Activated T-helper 1 cell treated with anti-CD3 and anti-CD28 coated beads, Interleukin-12 subunit alpha, Interleukin-12 subunit beta, Interleukin-2, Interleukin-4 antibody, amounts not matched to agents 30 ng/mL and 10 ng/mL and 1 ng/mL, durations not matched to agents 14 hours and 24 hours and 36 hours (primary cell): ENCODE measurements around the gene PTPN20. TPM values are rescaled to one million over a fixed set of nuclear protein-coding genes. Genes with fewer than 3 reads are reported as not detected.

Experiments used
- DNase-seq: peaks from one replicate; pipeline ENCODE4 v3.0.0; 2021; ENCODE audit warnings: low spot score
- H3K27ac Mint-ChIP-seq: one replicate; pipeline ENCODE4 v1.8.0; 2021; ENCODE audit warnings: mild to moderate bottlenecking, mixed read lengths
- H3K27me3 Mint-ChIP-seq: one replicate; pipeline ENCODE4 v1.8.0; 2022; ENCODE audit warnings: mild to moderate bottlenecking, moderate library complexity, mixed read lengths; ENCODE audit not compliant: insufficient read depth
- H3K36me3 Mint-ChIP-seq: one replicate; pipeline ENCODE4 v1.8.0; 2021; ENCODE audit warnings: low read depth, mixed read lengths
- H3K4me1 Mint-ChIP-seq: one replicate; pipeline ENCODE4 v1.8.0; 2021; ENCODE audit warnings: low read depth, mixed read lengths
- H3K4me3 Mint-ChIP-seq: one replicate; pipeline ENCODE4 v1.8.0; 2021; ENCODE audit warnings: mild to moderate bottlenecking, moderate library complexity, mixed read lengths
- H3K9me3 Mint-ChIP-seq: one replicate; pipeline ENCODE4 v1.8.0; 2021; ENCODE audit warnings: mixed read lengths
- intact Hi-C: fragments of 100-400 bp; cut with micrococcal nuclease; formaldehyde crosslinking; loops from one replicate; pipeline ENCODE4 v1.15.1; 2024
- total RNA-seq: library from RNA; stranded (reverse); gene quantifications from 2 replicates; pipeline ENCODE4 v1.2.3, GENCODE V29; 2022

The PTPN20 gene
- total RNA-seq, 1 donor from 2014 or later = 0.21 TPM

- no peaks in the 10 kb centered on the region for H3K4me1 Mint-ChIP-seq
- intact Hi-C loops = no loop called here
- H3K36me3 Mint-ChIP-seq = no peaks in the 10 kb centered on the region
- no peak for DNase-seq
- no peak overlapping the region for H3K4me3 Mint-ChIP-seq
- H3K27ac Mint-ChIP-seq = no peak overlapping the region
- no peaks in the 10 kb centered on the region for H3K9me3 Mint-ChIP-seq
- H3K27me3 Mint-ChIP-seq = peaks cover 2% of the 10 kb centered on the region
These were observed 116.0 kb downstream of the PTPN20 start for GRCh38 chr10:47027108-47027783.

- intact Hi-C loops = no loop called here
These were observed 116.6 kb downstream of the PTPN20 start for GRCh38 chr10:47027784-47028260.

GRCh38 chr10:47028466-47028865 is 117.2 kb downstream of the PTPN20 start:
- Mint-ChIP-seq H3K27ac (no peak overlapping the region), H3K4me1 (no peaks in the 10 kb centered on the region), H3K9me3 (no peaks in the 10 kb centered on the region), H3K27me3 (peaks cover 2% of the 10 kb centered on the region), H3K36me3 (no peaks in the 10 kb centered on the region), H3K4me3 (no peak overlapping the region)
- no peak for DNase-seq
- intact Hi-C loops = no loop called here

More at GRCh38 chr10:47027784-47028260, 116.6 kb downstream of the PTPN20 start:
- Mint-ChIP-seq H3K36me3 (no peaks in the 10 kb centered on the region), H3K4me1 (no peaks in the 10 kb centered on the region), H3K27ac (no peak overlapping the region), H3K27me3 (peaks cover 2% of the 10 kb centered on the region), H3K9me3 (no peaks in the 10 kb centered on the region), H3K4me3 (no peak overlapping the region)
- no peak for DNase-seq

- Mint-ChIP-seq H3K9me3 (no peaks in the 10 kb centered on the region), H3K36me3 (no peaks in the 10 kb centered on the region), H3K4me1 (no peaks in the 10 kb centered on the region), H3K4me3 (no peak overlapping the region), H3K27me3 (peaks cover 2% of the 10 kb centered on the region), H3K27ac (no peak overlapping the region)
- intact Hi-C loops = no loop called here
- DNase-seq = no peak
These were observed 118.2 kb downstream of the PTPN20 start for GRCh38 chr10:47029181-47030009.

GRCh38 chr10:47030191-47030703 is 119.0 kb downstream of the PTPN20 start:
- no peak for DNase-seq
- Mint-ChIP-seq H3K4me1 (no peaks in the 10 kb centered on the region), H3K27me3 (peaks cover 2% of the 10 kb centered on the region), H3K9me3 (no peaks in the 10 kb centered on the region), H3K36me3 (no peaks in the 10 kb centered on the region), H3K27ac (no peak overlapping the region), H3K4me3 (no peak overlapping the region)
- intact Hi-C loops = no loop called here

GRCh38 chr10:47031211-47031900 is 120.1 kb downstream of the PTPN20 start:
- Mint-ChIP-seq H3K9me3 (no peaks in the 10 kb centered on the region), H3K27ac (no peak overlapping the region), H3K4me3 (no peak overlapping the region), H3K27me3 (no peaks in the 10 kb centered on the region), H3K36me3 (no peaks in the 10 kb centered on the region), H3K4me1 (no peaks in the 10 kb centered on the region)
- intact Hi-C loops = no loop called here
- DNase-seq = no peak

- DNase-seq = no peak
- intact Hi-C loops = no loop called here
- Mint-ChIP-seq H3K4me1 (no peaks in the 10 kb centered on the region), H3K27ac (no peak overlapping the region), H3K36me3 (no peaks in the 10 kb centered on the region), H3K9me3 (no peaks in the 10 kb centered on the region), H3K4me3 (no peak overlapping the region), H3K27me3 (peaks cover under 1% of the 10 kb centered on the region)
These were observed 120.8 kb downstream of the PTPN20 start for GRCh38 chr10:47031901-47032465.

GRCh38 chr10:47033081-47033480 is 121.9 kb downstream of the PTPN20 start:
- H3K27me3 Mint-ChIP-seq = peaks cover 4% of the 10 kb centered on the region
- H3K9me3 Mint-ChIP-seq = no peaks in the 10 kb centered on the region
- H3K36me3 Mint-ChIP-seq = no peaks in the 10 kb centered on the region
- no peak overlapping the region for H3K4me3 Mint-ChIP-seq
- H3K4me1 Mint-ChIP-seq = no peaks in the 10 kb centered on the region
- intact Hi-C loops = no loop called here
- no peak for DNase-seq
- no peak overlapping the region for H3K27ac Mint-ChIP-seq

GRCh38 chr10:47033541-47034270 is 122.5 kb downstream of the PTPN20 start:
- H3K27ac Mint-ChIP-seq = no peak overlapping the region
- no peak for DNase-seq
- intact Hi-C loops = no loop called here

GRCh38 chr10:47034441-47035051 is 123.3 kb downstream of the PTPN20 start:
- Mint-ChIP-seq H3K36me3 (no peaks in the 10 kb centered on the region), H3K4me1 (no peaks in the 10 kb centered on the region), H3K27ac (no peak overlapping the region), H3K9me3 (no peaks in the 10 kb centered on the region), H3K27me3 (peaks cover 8% of the 10 kb centered on the region), H3K4me3 (no peak overlapping the region)
- no peak for DNase-seq
- intact Hi-C loops = no loop called here

More at GRCh38 chr10:47033541-47034270, 122.5 kb downstream of the PTPN20 start:
- Mint-ChIP-seq H3K4me1 (no peaks in the 10 kb centered on the region), H3K9me3 (no peaks in the 10 kb centered on the region), H3K36me3 (no peaks in the 10 kb centered on the region), H3K27me3 (peaks cover 4% of the 10 kb centered on the region), H3K4me3 (no peak overlapping the region)

- Mint-ChIP-seq H3K4me3 (no peak overlapping the region), H3K4me1 (no peaks in the 10 kb centered on the region), H3K27me3 (peaks cover 8% of the 10 kb centered on the region), H3K9me3 (no peaks in the 10 kb centered on the region), H3K27ac (no peak overlapping the region), H3K36me3 (no peaks in the 10 kb centered on the region)
- no peak for DNase-seq
- intact Hi-C loops = no loop called here
These were observed 124.1 kb downstream of the PTPN20 start for GRCh38 chr10:47035171-47035818.
